T47D (cell line): ENCODE data around the gene TMEM45B.
"Not testable (repeated sequence)": the region's sequence is repeated elsewhere in the genome, so short reads cannot be mapped to it uniquely, and the experiment has no call there.

ENCODE experiments used
- DNase-seq, 2 experiments: peaks; one replicate each; pipeline versions ENCODE4 v3.0.0 to v3.0.0-alpha.2; 2011 to 2012; ENCODE audit warnings: low read depth in 1 of 2, low spot score in 1 of 2
- JUND ChIP-seq: IDR thresholded peaks from 2 replicates; pipeline ENCODE4 v1.6.1; 2012; ENCODE audit warnings: low read depth
- in situ Hi-C: cut with HindIII; loops from 2 replicates; pipeline ENCODE4 v1.10.0; 2016; ENCODE audit warnings: low sequenced_read_pairs, low pct_unique_long_range_greater_than_20kb

The TMEM45B gene

DNA sequence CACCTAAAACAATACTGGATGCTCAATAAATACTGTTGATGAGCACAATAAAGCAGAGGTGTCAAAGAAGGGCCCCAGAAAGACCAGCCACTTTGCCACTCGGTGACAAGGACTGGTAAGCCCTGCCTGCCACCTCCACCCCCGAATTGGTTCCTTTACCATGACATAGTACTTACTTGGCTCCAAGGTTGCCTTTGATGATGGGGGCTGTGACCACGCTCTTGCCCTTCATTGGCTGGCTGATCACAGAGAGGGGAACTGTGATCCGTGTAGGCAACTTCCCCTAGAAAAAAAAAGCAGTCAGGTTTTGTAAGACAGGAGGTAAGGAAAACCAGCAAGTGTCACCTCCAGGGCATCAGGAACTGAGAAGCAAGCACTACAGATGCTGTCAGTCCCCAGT lies 50.1 kb downstream of the TMEM45B start:
- DNase-seq = no peak
- in situ Hi-C loops = no loop called here
- no peak for TF ChIP-seq JUND

DNA sequence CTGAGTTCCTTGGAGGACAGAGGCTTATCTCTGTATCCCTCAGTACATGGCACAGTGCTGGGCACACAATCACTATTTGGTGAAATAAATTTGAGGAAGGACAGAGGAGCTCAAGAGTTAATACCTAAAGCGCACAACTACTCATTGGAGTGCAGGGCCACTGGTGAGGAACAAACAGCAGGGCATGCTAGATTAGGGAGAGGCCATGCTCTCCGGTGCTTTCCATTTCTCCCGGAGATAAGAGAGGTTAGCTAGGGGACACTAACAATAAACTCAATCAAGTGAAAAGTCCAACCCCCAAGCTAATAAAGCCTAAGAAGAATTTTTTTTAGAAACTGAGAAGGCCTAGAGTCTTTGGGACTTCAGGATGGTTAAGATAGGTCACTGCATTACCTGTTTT lies 50.7 kb downstream of the TMEM45B start:
- TF ChIP-seq JUND = no peak
- in situ Hi-C loops = no loop called here
- DNase-seq = no peak

DNA sequence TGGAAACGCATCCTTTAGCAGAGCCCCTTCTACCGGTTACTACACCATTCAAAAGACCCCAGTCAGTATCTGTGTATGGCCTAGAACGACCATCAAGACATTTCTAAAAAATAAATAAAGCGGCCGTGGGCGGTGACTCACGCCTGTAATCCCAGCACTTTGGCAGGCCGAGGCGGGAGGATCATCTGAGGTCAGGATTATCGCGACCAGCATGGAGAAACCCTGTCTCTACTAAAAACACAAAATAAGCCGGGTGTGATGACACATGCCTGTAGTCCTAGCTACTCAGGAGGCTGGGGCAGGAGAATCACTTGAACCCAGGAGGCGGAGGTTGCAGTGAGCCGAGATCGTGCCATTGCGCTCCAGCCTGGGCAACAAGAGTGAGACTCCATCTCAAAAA lies 53.0 kb downstream of the TMEM45B start:
- in situ Hi-C loops, DNase-seq: not testable (repeated sequence)

DNA sequence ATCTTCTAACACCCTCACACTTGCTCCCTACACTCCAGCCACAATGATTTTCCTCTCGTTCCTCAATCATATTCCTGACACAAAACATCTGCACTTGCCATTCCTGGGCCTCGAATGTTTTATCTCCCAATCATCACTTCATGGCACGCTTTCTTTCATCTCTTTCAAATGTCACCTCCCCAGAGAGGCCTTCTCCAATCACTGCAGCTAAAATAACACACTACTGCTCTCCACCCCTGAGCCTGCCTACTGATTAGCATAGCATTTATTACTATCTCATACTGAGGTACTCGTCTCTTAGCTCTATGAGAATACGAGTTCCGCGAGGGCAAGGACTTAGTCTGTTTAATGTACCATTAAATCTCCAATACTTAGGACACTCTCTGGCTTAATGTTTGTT lies 56.3 kb downstream of the TMEM45B start:
- no peak for DNase-seq
- in situ Hi-C loops = no loop called here
- no peak for TF ChIP-seq JUND

DNA sequence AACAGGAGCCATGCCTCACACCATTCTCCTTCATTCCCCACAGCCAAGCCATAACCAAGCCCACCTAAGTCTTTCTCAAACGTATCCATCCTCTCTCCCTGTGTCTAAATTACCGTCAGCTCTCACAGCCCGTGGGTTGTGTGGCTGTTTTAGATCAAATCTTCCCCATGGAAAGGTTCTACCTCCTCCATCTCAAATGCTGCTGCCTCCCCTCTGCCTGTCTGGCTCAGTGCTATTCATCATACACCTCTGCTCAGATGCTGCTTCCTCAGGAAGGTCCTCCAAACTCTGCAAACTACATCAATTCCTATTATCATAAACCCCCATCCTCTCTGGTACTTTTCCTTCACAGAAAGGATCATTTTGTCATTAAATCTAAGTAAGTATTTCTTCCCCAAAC lies 64.7 kb downstream of the TMEM45B start:
- DNase-seq = no peak
- in situ Hi-C loops = no loop called here
- TF ChIP-seq JUND = no peak

DNA sequence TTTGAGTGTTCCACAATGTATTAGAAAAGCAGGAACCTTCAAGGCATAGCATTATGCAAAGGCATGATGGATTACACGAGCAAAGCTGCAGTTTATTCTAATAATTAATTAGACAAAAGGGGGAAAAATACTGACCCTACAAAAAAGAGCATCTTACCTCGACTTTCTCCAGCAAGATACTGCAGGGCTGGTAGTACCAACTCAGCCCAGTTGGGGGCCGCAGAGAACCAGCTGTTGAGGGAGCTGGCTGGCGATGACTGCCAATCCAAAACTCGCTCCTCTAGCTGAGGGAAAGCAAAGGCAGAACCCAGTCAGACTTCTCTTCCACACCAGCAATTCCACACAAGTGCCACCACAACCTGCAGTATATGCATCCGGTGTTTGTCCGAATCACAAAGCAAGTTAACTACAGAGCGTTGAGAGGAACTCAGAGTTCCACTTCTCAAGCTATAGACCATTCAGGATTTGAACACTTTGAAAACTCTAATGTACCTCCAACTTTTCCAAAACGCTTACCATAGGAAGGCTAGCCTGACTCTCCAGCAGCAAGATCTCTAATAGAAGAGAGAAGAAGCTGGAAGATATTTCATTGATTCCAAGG lies 66.0 kb downstream of the TMEM45B start:
- in situ Hi-C loops = no loop called here
- DNase-seq = peak; percentile 83 to 87
- no peak for TF ChIP-seq JUND

DNA sequence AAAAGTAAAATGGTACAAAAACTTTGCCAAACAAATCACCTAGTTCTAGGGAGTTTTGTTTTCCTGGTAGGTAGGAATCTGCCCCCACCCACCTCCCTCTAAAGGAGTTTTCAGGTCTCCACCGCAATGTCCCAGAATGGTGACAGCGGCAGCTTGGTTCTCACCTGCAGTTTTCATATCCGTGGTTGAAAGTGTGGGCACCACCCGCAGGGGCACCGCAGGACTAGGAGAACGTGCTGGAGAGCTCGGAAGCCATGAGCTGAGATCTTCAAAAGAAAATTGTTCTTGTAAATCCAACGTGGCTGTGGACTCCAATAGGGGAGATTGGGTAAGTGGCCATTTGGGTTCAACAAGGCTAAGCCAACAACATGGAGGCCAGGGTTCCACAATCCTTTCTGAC lies 68.9 kb downstream of the TMEM45B start:
- DNase-seq = no peak
- TF ChIP-seq JUND = no peak
- in situ Hi-C loops = no loop called here

DNA sequence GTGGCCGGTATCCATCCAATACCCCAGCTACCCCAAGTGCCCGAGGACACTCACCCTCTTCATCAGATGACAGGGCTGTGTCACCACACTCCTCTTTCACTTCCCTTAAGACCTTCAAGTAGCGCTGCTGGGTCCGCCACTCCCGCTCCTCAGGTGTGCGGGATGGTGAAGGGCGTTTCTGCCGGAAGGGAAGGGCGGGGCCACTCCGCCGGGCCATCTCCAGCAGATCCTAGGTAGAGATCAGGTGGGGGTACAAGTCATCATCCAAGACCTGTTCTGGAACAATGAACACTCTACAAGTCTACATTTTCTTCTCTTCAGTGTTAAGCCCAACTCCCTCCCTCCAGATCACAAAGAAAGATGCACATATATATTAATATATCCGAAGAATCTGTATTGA lies 69.7 kb downstream of the TMEM45B start:
- no peak for TF ChIP-seq JUND
- DNase-seq = no peak
- in situ Hi-C loops = no loop called here

DNA sequence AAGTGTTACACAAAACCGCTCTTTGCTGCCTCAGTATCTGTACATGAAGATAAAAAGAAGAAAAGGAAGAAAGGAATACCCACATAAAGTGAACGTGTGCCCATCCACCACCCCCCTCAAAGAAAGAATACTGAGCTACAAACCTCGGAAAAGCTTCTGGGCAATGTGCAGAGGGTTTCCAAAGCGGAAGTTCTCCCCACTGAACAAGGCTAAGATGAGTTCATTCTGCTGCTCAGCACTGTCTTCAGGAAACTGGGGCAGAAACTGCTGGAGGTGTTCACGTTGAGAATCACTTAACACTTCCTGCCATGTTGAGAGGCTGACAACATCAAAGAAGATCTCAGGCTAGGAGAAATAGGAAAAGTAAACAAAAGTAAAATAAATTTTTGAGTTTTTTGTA lies 72.8 kb downstream of the TMEM45B start:
- in situ Hi-C loops = no loop called here
- no peak for DNase-seq
- TF ChIP-seq JUND = no peak

DNA sequence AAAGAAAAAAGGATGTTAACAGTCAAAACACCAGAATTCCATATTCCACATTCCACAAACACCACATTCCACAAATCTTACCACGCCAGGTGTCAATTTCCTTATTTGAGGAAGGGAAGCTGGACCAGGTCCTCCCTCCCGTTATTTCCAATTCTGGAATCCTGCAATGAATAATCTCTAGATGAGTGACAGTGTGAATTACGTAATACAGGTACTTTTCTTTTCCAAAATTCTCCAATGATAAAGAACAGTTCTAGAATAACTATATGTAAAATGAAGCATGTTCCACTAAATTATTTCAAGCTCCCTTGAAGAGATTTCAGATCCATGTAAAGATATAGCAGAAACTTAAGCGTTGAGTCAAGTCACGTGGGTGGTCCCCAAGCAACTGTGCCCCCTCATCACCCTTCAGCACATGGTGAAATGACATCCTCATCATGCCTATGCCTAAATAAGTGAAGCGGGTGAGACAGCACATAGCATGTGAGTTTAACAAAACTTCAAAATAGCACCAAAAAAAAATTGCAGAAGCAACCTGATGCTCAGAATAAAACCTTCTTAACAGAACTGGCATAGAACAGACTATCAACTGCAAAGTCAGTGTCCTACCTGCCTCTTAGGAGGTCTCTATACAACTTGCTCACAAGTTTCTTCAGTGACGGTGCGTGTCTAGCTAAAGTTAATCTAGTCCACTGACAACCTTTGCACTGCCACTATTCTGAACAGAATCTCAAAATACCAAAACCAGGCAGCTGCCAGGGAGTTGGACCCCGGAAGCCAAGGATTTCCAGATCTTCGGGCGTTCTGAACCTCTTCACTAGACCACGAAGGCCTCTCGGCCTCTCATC lies 78.9 kb downstream of the TMEM45B start:
- TF ChIP-seq JUND = no peak
- DNase-seq = peak; percentile 23 to 25

DNA sequence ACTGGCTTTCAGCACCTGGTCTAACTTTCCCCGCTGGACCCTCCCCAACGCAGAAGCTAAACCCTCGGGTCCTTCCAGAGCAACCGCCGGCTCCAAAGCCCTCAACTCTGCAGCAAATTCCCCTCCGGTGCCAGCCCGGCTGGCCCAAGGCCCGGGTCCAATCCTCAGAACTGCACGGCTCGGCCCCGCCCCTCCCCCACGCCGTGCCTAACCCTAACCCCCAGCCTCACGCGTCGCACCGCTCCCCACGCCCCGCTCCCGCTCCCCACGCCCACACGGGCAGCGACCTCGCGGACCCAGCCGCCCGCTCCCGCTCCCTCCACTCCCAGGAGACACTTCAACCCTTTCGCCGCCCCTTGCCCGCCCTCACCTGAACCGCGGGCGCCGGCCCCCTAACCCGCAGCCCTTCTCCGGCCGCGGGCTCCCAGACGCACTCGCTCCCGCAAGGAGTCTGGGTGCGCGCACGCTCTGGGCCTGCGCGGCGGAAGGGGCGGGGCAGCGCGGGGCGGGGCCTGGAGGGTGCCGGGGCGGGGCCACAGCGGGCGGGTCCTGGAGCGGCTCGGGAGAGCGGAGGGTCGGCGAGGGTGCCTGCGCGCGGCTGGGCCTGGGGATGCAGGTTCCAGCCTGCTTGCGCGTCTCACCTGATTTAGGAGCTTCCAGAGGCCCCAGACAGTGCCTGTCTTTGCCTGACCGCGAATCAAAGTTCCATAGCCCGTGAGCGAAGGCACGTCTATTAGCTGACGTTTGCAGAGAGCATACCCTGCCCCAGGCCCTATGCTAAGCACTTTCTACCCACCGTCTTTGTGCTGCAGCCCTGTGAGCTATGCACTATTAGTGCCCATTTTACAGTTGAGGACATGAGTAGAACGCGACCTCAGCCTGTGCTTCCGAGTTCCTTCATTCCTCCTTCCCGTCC lies 79.7 kb downstream of the TMEM45B start, which contains the start of gene NFRKB:
TSS of gene NFRKB (minus strand) at position 453 of the 916 bp plus-strand sequence. CDS start 2,729 bp downstream, outside the sequence.
- in situ Hi-C loops = no loop called here
- peak; percentile 91 to 99 for DNase-seq
- TF ChIP-seq JUND = no peak

More for the DNA sequence above, 78.9 kb downstream of the TMEM45B start:
- in situ Hi-C loops = no loop called here

DNA sequence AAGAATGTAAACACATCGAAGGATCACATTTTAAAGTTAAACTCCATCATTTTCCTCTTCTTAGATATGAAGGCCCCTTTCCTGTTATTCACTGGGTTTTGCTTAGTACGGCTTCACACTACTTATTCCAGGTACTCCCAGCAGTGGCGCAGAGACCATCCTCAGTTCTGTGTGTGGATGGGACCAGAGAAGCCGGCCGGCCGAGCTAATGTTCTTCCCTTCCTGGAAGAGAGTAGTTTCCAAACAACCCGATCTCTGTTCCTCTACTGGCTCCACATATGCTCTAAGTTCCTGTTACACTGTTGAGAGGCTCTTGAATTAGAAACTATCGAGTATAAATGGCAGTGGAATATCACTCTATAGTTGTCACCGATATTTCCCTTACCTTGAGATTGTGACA lies 80.4 kb downstream of the TMEM45B start:
- no peak for DNase-seq
- no peak for TF ChIP-seq JUND
- in situ Hi-C loops = no loop called here
